ENCODE results near the gene PAPOLG. TPM values are rescaled to one million over a fixed set of nuclear protein-coding genes. Genes with fewer than 3 reads are reported as not detected.

Gene PAPOLG
- polyA plus RNA-seq, 1 donor (not counting 4 experiments of a cell fraction or from before 2014, with no cell fraction given): 14.1 TPM

- H3K79me2 ChIP-seq (ENCODE audit: control insufficient read depth, insufficient read depth, low read length): no peaks in the 10 kb centered on the region
- no peaks in the 10 kb centered on the region for H4K20me1 ChIP-seq (ENCODE audit: control insufficient read depth, extremely low read depth, insufficient read depth, low read length)
- no peaks in the 10 kb centered on the region for H3K9me3 ChIP-seq (ENCODE audit: control insufficient read depth, low read depth, low read length)
- no peak overlapping the region for H3K27ac ChIP-seq (ENCODE audit: control insufficient read depth, insufficient read depth, low read length)
- dilution Hi-C loops (cut with MboI; ENCODE audit: extremely low pct_ligation_motif_present, low sequenced_read_pairs): no loop called here
- H3K4me3 ChIP-seq (ENCODE audit: control insufficient read depth in 2 of 3, extremely low read depth in 1 of 3, insufficient read depth in 2 of 3, low read depth in 1 of 3, low read length in 3 of 3): no peak overlapping the region
- H3K9ac ChIP-seq (ENCODE audit: control insufficient read depth, extremely low read depth, insufficient read depth, low read length): no peak overlapping the region
- H3K27me3 ChIP-seq (ENCODE audit: control insufficient read depth, extremely low read depth, insufficient read depth, low read length): no peaks in the 10 kb centered on the region
- H2AFZ ChIP-seq (ENCODE audit: control insufficient read depth, low read length): no peak overlapping the region
- no peak for DNase-seq (ENCODE audit: low read depth, low spot score)
- no peak for FAIRE-seq
- TF ChIP-seq CTCF (optimal IDR thresholded peaks at IDR 0.05 in 1 of 3, IDR thresholded peaks at IDR 0.05 in 1 of 3, conservative IDR thresholded peaks at IDR 0.05 in 1 of 3; ENCODE audit: extremely low read depth in 1 of 3, insufficient read depth in 2 of 3, low read length in 3 of 3): no peak
- no peak for TF ChIP-seq EZH2 (IDR thresholded peaks at IDR 0.05; ENCODE audit: low read length)
- peaks cover 15% of the 10 kb centered on the region for H3K4me1 ChIP-seq (ENCODE audit: control insufficient read depth, extremely low read depth, insufficient read depth, low read length)
- no peaks in the 10 kb centered on the region for H3K9me1 ChIP-seq (ENCODE audit: control insufficient read depth, extremely low read depth, insufficient read depth, low read length)
- no peak overlapping the region for H3K4me2 ChIP-seq (ENCODE audit: control insufficient read depth, extremely low read depth, insufficient read depth, low read depth, low read length)
- no peaks in the 10 kb centered on the region for H3K36me3 ChIP-seq (ENCODE audit: control insufficient read depth in 2 of 2, extremely low read depth in 1 of 2, insufficient read depth in 2 of 2, low read length in 2 of 2)
These were observed 71.3 kb downstream of the PAPOLG start for GRCh38 chr2:60827369-60827768.

- H3K27ac ChIP-seq (ENCODE audit: control insufficient read depth, insufficient read depth, low read length): peak overlapping the region; percentile 53
- H3K27me3 ChIP-seq (ENCODE audit: control insufficient read depth, extremely low read depth, insufficient read depth, low read length): no peaks in the 10 kb centered on the region
- H3K4me1 ChIP-seq (ENCODE audit: control insufficient read depth, extremely low read depth, insufficient read depth, low read length): peaks cover 15% of the 10 kb centered on the region
- H3K9me1 ChIP-seq (ENCODE audit: control insufficient read depth, extremely low read depth, insufficient read depth, low read length): no peaks in the 10 kb centered on the region
- no peak for TF ChIP-seq EZH2 (IDR thresholded peaks at IDR 0.05; ENCODE audit: low read length)
- TF ChIP-seq CTCF (optimal IDR thresholded peaks at IDR 0.05 in 1 of 3, IDR thresholded peaks at IDR 0.05 in 1 of 3, conservative IDR thresholded peaks at IDR 0.05 in 1 of 3; ENCODE audit: extremely low read depth in 1 of 3, insufficient read depth in 2 of 3, low read length in 3 of 3): no peak
- no peaks in the 10 kb centered on the region for H3K9me3 ChIP-seq (ENCODE audit: control insufficient read depth, low read depth, low read length)
- DNase-seq (ENCODE audit: low read depth, low spot score): peak; percentile 78
- peak overlapping the region; percentile 72 for H2AFZ ChIP-seq (ENCODE audit: control insufficient read depth, low read length)
- dilution Hi-C loops (cut with MboI; ENCODE audit: extremely low pct_ligation_motif_present, low sequenced_read_pairs): no loop called here
- H4K20me1 ChIP-seq (ENCODE audit: control insufficient read depth, extremely low read depth, insufficient read depth, low read length): no peaks in the 10 kb centered on the region
- no peaks in the 10 kb centered on the region for H3K36me3 ChIP-seq (ENCODE audit: control insufficient read depth in 2 of 2, extremely low read depth in 1 of 2, insufficient read depth in 2 of 2, low read length in 2 of 2)
- no peak overlapping the region for H3K9ac ChIP-seq (ENCODE audit: control insufficient read depth, extremely low read depth, insufficient read depth, low read length)
- peak overlapping the region; percentile 46 for H3K4me2 ChIP-seq (ENCODE audit: control insufficient read depth, extremely low read depth, insufficient read depth, low read depth, low read length)
- H3K4me3 ChIP-seq (ENCODE audit: control insufficient read depth in 2 of 3, extremely low read depth in 1 of 3, insufficient read depth in 2 of 3, low read depth in 1 of 3, low read length in 3 of 3): no peak overlapping the region
- H3K79me2 ChIP-seq (ENCODE audit: control insufficient read depth, insufficient read depth, low read length): no peaks in the 10 kb centered on the region
- FAIRE-seq: peak; percentile 81
These were observed 74.9 kb downstream of the PAPOLG start for GRCh38 chr2:60830991-60831390.

Data from keratinocyte (primary cell).